K562 (cell line): ENCODE data around the gene GGA2. TPM values are rescaled to one million over a fixed set of nuclear protein-coding genes. Genes with fewer than 3 reads are reported as not detected.
A peak's percentile ranks its signal among the peaks of the same experiment; 100 is the strongest.

ENCODE experiments used
- ATF1 ChIP-seq, 2 experiments: fragments of 450-650 bp in 1 of 2; IDR thresholded peaks; 2 replicates each; pipeline ENCODE4 v1.6.1; 2016; ENCODE audit warnings: missing compliant biosample characterization in 1 of 2, missing genetic modification characterization in 1 of 2
- CHCHD3 ChIP-seq: fragments of 250-450 bp; sonication (Bioruptor Pico); IDR thresholded peaks from 2 replicates; pipeline ENCODE4 v2.1.2; 2022; ENCODE audit warnings: mild to moderate bottlenecking
- GABPB1 ChIP-seq: sonication (generic); formaldehyde crosslinking; IDR thresholded peaks from 2 replicates; pipeline ENCODE4 v1.8.0; 2022; ENCODE audit warnings: mild to moderate bottlenecking, missing genetic modification reagents
- LEF1 ChIP-seq: fragments of 450-650 bp; IDR thresholded peaks from 2 replicates; pipeline ENCODE4 v1.6.1; 2016; ENCODE audit warnings: mild to moderate bottlenecking
- NCOR1 ChIP-seq: fragments of 450-650 bp; IDR thresholded peaks from 2 replicates; pipeline ENCODE4 v1.6.1; 2016; ENCODE audit warnings: mild to moderate bottlenecking, moderate library complexity
- NFE2 ChIP-seq: IDR thresholded peaks from 2 replicates; pipeline ENCODE4 v1.6.1; 2014; ENCODE audit warnings: antibody characterized with exemption, low read depth
- SMAD3 ChIP-seq: fragments of 450-650 bp; formaldehyde crosslinking; conservative IDR thresholded peaks from 2 replicates; pipeline ENCODE4 v1.4.0; 2020; ENCODE audit warnings: mild to moderate bottlenecking
- STAT5A ChIP-seq: IDR thresholded peaks from 2 replicates; pipeline ENCODE4 v1.6.1; 2012; ENCODE audit warnings: low read length, inconsistent platforms, borderline replicate concordance
- TBP ChIP-seq: optimal IDR thresholded peaks from 2 replicates; pipeline ENCODE3; 2011; ENCODE audit warnings: low read depth, low read length, improper control_type of control experiment
- ZNF140 ChIP-seq: fragments of 250-450 bp; sonication (Bioruptor Pico); IDR thresholded peaks from 2 replicates; pipeline ENCODE4 v1.8.0; 2021; ENCODE audit warnings: moderate library complexity, mild to moderate bottlenecking, inconsistent platforms
- ZNF197 ChIP-seq: fragments of 200-800 bp; sonication (Bioruptor generic); IDR thresholded peaks from 2 replicates; pipeline ENCODE4 v1.6.1; 2016; ENCODE audit warnings: low read depth, missing genetic modification characterization, missing compliant biosample characterization
- polyA plus RNA-seq, 8 experiments: library from polyadenylated mRNA; depleted of rRNA in 4 of 8; stranded (reverse) in 5 of 8; unstranded in 3 of 8; fragments of >200 nt; fragmentation: Nextera tagmentation in 2 of 8; fragmentation: Illumina TruSeq in 1 of 8; extraction: Ambion mirVana in 2 of 8; extraction: Trizol in 1 of 8; gene quantifications; 2 replicates each; pipeline versions ENCODE4 v1.2.1 to v1.2.3, GENCODE V29; 2011 to 2014; ENCODE audit warnings: inconsistent platforms in 1 of 8, missing spikeins in 1 of 8
- total RNA-seq, 7 experiments: library from RNA; depleted of rRNA in 6 of 7; stranded (reverse); fragments of >200 nt in 6 of 7; fragmentation: Illumina TruSeq in 2 of 7; extraction: Trizol in 2 of 7; gene quantifications; 2 replicates each; pipeline versions ENCODE4 v1.2.1 to v1.2.3, GENCODE V29; 2011 to 2021; ENCODE audit warnings: low replicate concordance in 1 of 7
- TF ChIP-seq, protein P1 (sequence below): fragments of 450-650 bp; IDR thresholded peaks from 2 replicates; pipeline ENCODE4 v1.6.1; 2017; ENCODE audit warnings: antibody characterized with exemption
- TF ChIP-seq, protein P2 (sequence below): sonication (generic); formaldehyde crosslinking; IDR thresholded peaks from 2 replicates; pipeline ENCODE4 v1.8.0; 2022; ENCODE audit warnings: mild to moderate bottlenecking, missing genetic modification reagents
- TF ChIP-seq, protein P3 (sequence below): fragments of 450-650 bp; formaldehyde crosslinking; IDR thresholded peaks from 2 replicates; pipeline ENCODE4 v1.4.0; 2020; ENCODE audit warnings: mild to moderate bottlenecking, moderate library complexity
- TF ChIP-seq, protein P4 (sequence below): fragments of 450-650 bp; IDR thresholded peaks from 2 replicates; pipeline ENCODE4 v1.6.1; 2014; ENCODE audit warnings: low read depth, mild to moderate bottlenecking, moderate library complexity, borderline replicate concordance
- TF ChIP-seq, protein P5 (sequence below), 2 experiments: fragments of 150-350 bp in 1 of 2; IDR thresholded peaks; 2 replicates each; pipeline ENCODE4 v1.6.1; 2012 to 2016; ENCODE audit warnings: low read depth in 2 of 2, low read length in 2 of 2, mild to moderate bottlenecking in 1 of 2, moderate library complexity in 1 of 2

Gene GGA2
- total and polyA plus RNA-seq, 9 of the 15 experiments (the other 6 are each of a cell fraction or from before 2014, with no cell fraction given), result 11.9 to 133 (median 66.3) TPM

DNA sequence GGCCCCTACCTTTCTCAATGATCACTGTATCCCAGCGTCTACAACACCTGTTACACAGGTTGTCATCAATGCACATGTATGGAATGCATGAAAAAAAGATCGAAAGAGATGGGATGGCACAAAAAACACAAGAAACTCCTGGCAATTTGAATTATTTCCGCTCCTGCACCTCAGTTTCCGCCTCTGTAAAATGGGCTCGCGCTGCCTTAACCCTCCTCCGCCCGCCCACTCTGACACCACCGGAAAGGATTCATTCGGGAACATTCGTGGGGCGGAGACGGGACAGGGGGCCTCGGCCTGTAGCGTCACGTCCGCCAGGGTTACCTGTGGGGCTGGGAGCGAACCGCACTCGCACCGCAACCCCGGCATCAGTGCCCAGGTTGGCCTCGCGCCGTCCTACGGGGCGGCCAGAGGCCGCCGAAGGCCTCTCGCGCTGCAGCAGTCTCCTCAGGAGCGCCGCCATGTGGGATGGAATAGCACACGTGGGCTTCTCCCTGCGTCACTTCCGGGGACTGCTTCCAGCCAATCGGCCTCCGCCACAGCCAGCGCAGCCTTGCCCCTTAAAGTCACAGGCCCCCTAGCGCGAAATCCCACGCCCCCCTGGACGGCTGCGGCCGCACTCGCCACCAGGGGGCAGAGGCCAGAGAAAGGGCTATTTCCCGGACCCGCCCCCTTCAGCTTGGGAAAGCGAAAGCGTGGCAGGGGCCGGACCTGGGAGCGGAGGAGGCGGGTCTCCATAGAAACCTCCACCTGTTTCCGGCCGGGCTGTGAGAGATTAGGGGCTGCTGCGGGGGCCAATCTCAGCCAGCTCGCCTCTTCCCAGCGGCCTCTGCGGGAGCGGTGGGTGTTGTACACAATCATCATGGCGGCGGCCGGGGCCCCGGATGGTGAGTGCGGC is 46.8 kb upstream of the GGA2 start, which contains the start of the genes EARS2 and UBFD1 (continued):
- TF ChIP-seq NFE2 (0 out of 2 replicates have a peak, but pooled peaks have one; percentile 32), STAT5A (no peak), NCOR1 (no peak), ZNF140 (no peak), CHCHD3 (CRISPR knock-in tag) (no peak), LEF1 (peak; percentile 58; the same call in 1 of the 2 replicates), SMAD3 (CRISPR knock-in tag) (peak; percentile 61; the same call in 1 of the 2 replicates), TBP (peak; percentile 67), ATF1 (CRISPR knock-in tag; IDR thresholded peaks at IDR 0.05) (peak; percentile 34; the same call in 1 of the 2 replicates), ATF1 (tag; IDR thresholded peaks at IDR 0.05) (peak; percentile 98), ZNF197 (CRISPR knock-in tag) (no peak), GABPB1 (CRISPR knock-in tag) (peak; percentile 98)
- TF ChIP-seq, protein P1, sequence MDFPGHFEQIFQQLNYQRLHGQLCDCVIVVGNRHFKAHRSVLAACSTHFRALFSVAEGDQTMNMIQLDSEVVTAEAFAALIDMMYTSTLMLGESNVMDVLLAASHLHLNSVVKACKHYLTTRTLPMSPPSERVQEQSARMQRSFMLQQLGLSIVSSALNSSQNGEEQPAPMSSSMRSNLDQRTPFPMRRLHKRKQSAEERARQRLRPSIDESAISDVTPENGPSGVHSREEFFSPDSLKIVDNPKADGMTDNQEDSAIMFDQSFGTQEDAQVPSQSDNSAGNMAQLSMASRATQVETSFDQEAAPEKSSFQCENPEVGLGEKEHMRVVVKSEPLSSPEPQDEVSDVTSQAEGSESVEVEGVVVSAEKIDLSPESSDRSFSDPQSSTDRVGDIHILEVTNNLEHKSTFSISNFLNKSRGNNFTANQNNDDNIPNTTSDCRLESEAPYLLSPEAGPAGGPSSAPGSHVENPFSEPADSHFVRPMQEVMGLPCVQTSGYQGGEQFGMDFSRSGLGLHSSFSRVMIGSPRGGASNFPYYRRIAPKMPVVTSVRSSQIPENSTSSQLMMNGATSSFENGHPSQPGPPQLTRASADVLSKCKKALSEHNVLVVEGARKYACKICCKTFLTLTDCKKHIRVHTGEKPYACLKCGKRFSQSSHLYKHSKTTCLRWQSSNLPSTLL, result no peak
- TF ChIP-seq, protein P2, sequence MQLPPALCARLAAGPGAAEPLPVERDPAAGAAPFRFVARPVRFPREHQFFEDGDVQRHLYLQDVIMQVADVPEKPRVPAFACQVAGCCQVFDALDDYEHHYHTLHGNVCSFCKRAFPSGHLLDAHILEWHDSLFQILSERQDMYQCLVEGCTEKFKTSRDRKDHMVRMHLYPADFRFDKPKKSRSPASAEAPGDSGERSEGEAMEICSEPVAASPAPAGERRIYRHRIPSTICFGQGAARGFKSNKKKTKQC (CRISPR knock-in tag), result peak; percentile 69; the same call in 1 of the 2 replicates
- TF ChIP-seq, protein P3, sequence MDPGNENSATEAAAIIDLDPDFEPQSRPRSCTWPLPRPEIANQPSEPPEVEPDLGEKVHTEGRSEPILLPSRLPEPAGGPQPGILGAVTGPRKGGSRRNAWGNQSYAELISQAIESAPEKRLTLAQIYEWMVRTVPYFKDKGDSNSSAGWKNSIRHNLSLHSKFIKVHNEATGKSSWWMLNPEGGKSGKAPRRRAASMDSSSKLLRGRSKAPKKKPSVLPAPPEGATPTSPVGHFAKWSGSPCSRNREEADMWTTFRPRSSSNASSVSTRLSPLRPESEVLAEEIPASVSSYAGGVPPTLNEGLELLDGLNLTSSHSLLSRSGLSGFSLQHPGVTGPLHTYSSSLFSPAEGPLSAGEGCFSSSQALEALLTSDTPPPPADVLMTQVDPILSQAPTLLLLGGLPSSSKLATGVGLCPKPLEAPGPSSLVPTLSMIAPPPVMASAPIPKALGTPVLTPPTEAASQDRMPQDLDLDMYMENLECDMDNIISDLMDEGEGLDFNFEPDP (CRISPR knock-in tag), result no peak
- TF ChIP-seq, protein P4, sequence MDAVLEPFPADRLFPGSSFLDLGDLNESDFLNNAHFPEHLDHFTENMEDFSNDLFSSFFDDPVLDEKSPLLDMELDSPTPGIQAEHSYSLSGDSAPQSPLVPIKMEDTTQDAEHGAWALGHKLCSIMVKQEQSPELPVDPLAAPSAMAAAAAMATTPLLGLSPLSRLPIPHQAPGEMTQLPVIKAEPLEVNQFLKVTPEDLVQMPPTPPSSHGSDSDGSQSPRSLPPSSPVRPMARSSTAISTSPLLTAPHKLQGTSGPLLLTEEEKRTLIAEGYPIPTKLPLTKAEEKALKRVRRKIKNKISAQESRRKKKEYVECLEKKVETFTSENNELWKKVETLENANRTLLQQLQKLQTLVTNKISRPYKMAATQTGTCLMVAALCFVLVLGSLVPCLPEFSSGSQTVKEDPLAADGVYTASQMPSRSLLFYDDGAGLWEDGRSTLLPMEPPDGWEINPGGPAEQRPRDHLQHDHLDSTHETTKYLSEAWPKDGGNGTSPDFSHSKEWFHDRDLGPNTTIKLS, result peak; percentile 99
- TF ChIP-seq, protein P5, sequence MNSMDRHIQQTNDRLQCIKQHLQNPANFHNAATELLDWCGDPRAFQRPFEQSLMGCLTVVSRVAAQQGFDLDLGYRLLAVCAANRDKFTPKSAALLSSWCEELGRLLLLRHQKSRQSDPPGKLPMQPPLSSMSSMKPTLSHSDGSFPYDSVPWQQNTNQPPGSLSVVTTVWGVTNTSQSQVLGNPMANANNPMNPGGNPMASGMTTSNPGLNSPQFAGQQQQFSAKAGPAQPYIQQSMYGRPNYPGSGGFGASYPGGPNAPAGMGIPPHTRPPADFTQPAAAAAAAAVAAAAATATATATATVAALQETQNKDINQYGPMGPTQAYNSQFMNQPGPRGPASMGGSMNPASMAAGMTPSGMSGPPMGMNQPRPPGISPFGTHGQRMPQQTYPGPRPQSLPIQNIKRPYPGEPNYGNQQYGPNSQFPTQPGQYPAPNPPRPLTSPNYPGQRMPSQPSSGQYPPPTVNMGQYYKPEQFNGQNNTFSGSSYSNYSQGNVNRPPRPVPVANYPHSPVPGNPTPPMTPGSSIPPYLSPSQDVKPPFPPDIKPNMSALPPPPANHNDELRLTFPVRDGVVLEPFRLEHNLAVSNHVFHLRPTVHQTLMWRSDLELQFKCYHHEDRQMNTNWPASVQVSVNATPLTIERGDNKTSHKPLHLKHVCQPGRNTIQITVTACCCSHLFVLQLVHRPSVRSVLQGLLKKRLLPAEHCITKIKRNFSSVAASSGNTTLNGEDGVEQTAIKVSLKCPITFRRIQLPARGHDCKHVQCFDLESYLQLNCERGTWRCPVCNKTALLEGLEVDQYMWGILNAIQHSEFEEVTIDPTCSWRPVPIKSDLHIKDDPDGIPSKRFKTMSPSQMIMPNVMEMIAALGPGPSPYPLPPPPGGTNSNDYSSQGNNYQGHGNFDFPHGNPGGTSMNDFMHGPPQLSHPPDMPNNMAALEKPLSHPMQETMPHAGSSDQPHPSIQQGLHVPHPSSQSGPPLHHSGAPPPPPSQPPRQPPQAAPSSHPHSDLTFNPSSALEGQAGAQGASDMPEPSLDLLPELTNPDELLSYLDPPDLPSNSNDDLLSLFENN (IDR thresholded peaks at IDR 0.05; ENCODE audit: low read depth in 2 of 2, low read length in 2 of 2), result peak in 1 of 2 experiments; percentile 72; a peak in 2 of 4 replicates
